ENCODE measurements around the gene SLC1A5. TPM values are rescaled to one million over a fixed set of nuclear protein-coding genes. Genes with fewer than 3 reads are reported as not detected.
A peak's percentile ranks its signal among the peaks of the same experiment; 100 is the strongest.
"Not testable (repeated sequence)": the region's sequence is repeated elsewhere in the genome, so short reads cannot be mapped to it uniquely, and the experiment has no call there.

The SLC1A5 gene
- total RNA-seq, 1 donor from 2014 or later = 24.5 TPM

DNA sequence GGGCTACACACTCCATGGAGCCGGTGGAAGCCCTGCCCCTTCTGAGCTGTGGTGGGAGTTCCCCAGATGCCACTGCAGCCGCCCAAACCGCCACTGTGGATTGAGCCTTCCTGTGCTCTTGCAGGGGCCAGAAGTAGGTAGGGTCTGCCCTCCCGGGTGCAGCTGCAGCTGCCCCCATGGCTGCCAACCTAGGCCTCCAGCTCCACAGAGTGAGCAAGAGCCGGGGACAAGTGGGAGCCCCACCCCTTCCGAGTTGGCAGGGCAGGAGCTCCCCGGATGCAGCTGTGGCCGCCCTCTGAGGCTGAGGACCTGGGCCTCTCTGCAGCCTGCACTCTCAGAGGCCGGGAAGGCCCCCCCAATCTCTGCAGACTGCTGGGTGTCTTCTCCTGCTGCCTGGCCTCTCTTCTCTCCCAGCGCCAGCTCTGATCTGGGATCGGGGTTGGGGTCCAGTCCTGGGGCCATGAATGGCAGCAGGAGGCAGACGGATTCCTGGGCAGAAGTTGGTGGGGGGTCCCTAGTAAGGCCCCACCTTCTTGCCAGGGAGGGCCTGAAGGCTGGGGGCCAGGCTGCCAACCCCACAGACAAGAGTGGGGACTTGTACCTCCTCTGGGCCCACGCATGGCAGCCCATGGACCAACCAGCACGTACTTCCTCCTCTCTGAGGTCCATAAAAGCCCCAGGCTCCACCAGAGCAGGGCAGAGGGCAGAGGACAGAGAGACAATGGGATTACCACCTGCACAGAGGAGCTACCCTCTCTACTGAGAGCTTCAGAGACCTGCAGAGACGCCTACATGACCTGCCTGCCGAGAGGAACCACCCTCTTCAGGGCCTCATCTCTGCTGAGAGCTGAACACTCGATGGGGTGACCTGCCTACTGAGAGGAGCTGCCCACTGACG, 33.4 kb upstream of the SLC1A5 start:
- Histone ChIP-seq H3K4me3 (ENCODE audit: low read length in 3 of 3) (no peak overlapping the region), H3K36me3 (ENCODE audit: control insufficient read depth in 3 of 3, insufficient read depth in 3 of 3, low read length in 3 of 3) (no peaks in the 10 kb centered on the region), H3K27me3 (ENCODE audit: control insufficient read depth in 3 of 3, insufficient read depth in 3 of 3, low read length in 3 of 3) (no peaks in the 10 kb centered on the region), H3K27ac (ENCODE audit: low read depth, low read length) (no peak overlapping the region), H3K4me1 (ENCODE audit: control insufficient read depth in 3 of 3, insufficient read depth in 3 of 3, low read length in 3 of 3) (peaks cover 3 to 8% (median 3%) of the 10 kb centered on the region in 3 donors), H3K9me3 (ENCODE audit: control insufficient read depth in 3 of 3, low read length in 3 of 3) (no peaks in the 10 kb centered on the region), H3K9ac (ENCODE audit: low read depth in 1 of 3, low read length in 3 of 3) (no peak overlapping the region)

DNA sequence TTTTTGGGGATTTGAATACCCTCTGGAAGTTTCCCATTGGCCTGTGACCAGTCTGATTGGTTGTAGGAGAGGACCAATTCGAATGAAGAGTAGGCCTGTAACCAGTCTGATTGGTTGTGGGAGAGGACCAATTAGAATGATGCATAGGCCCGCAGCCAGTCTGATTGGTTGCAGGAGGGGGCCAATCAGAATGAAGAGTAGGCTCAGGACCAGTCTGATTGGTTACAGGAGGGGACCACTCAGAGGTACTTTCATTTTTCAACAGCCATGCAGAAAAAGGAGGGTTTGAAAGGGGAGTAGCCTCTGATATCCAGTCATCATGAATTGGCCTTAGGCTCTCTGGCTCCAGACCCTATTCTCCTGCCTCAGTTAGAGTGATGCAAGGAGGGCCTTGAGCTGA, 30.4 kb upstream of the SLC1A5 start:
- H3K36me3 ChIP-seq (ENCODE audit: control insufficient read depth in 3 of 3, insufficient read depth in 3 of 3, low read length in 3 of 3) = no peaks in the 10 kb centered on the region
- H3K4me1 ChIP-seq (ENCODE audit: control insufficient read depth in 3 of 3, insufficient read depth in 3 of 3, low read length in 3 of 3) = peaks cover 0 to 5% (median 0%) of the 10 kb centered on the region in 3 donors
- H3K27ac ChIP-seq (ENCODE audit: low read depth, low read length) = no peak overlapping the region
- no peak overlapping the region for H3K4me3 ChIP-seq (ENCODE audit: low read length in 3 of 3)
- no peak overlapping the region for H3K9ac ChIP-seq (ENCODE audit: low read depth in 1 of 3, low read length in 3 of 3)
- H3K27me3 ChIP-seq (ENCODE audit: control insufficient read depth in 3 of 3, insufficient read depth in 3 of 3, low read length in 3 of 3) = no peaks in the 10 kb centered on the region
- H3K9me3 ChIP-seq (ENCODE audit: control insufficient read depth in 3 of 3, low read length in 3 of 3) = no peaks in the 10 kb centered on the region

GRCh38 chr19:46815833-46816627, 27.6 kb upstream of the SLC1A5 start:
- Histone ChIP-seq H3K27me3 (ENCODE audit: control insufficient read depth in 3 of 3, insufficient read depth in 3 of 3, low read length in 3 of 3) (no peaks in the 10 kb centered on the region), H3K9ac (ENCODE audit: low read depth in 1 of 3, low read length in 3 of 3) (no peak overlapping the region), H3K36me3 (ENCODE audit: control insufficient read depth in 3 of 3, insufficient read depth in 3 of 3, low read length in 3 of 3) (no peaks in the 10 kb centered on the region), H3K27ac (ENCODE audit: low read depth, low read length) (no peak overlapping the region), H3K4me1 (ENCODE audit: control insufficient read depth in 3 of 3, insufficient read depth in 3 of 3, low read length in 3 of 3) (peaks cover 0 to 2% (median 0%) of the 10 kb centered on the region in 3 donors), H3K9me3 (ENCODE audit: control insufficient read depth in 3 of 3, low read length in 3 of 3) (no peaks in the 10 kb centered on the region), H3K4me3 (ENCODE audit: low read length in 3 of 3) (no peak overlapping the region)

DNA sequence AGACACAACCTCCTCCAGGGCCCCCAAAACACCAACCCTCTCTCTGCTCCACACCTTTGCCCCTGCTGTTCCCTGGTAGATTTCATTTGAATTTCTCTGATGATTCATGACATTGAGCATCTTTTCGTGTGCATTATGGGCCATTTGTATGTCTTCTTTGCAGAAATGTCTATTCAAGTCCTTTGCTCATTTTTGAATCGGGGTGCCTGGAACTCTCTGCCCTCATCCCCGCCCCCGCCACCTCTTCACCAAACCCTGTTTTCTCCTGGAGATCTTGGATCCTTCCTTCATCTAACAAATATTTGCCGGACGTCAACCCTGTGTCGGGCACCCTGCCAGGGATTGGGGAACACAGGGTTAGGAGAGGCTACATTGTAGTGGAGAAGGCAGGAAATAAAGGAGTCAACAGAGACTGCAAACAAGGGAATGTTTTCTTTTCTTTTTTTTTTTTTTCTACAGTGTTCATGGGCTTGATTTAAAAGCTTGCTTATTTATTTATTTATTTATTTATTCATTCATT, 25.5 kb upstream of the SLC1A5 start:
- no peaks in the 10 kb centered on the region for H3K4me1 ChIP-seq (ENCODE audit: control insufficient read depth in 3 of 3, insufficient read depth in 3 of 3, low read length in 3 of 3)
- no peaks in the 10 kb centered on the region for H3K36me3 ChIP-seq (ENCODE audit: control insufficient read depth in 3 of 3, insufficient read depth in 3 of 3, low read length in 3 of 3)
- peak overlapping the region; percentile 19 for H3K27ac ChIP-seq (ENCODE audit: low read depth, low read length)
- no peak overlapping the region for H3K4me3 ChIP-seq (ENCODE audit: low read length in 3 of 3)
- H3K27me3 ChIP-seq (ENCODE audit: control insufficient read depth in 3 of 3, insufficient read depth in 3 of 3, low read length in 3 of 3) = no peaks in the 10 kb centered on the region
- H3K9ac ChIP-seq (ENCODE audit: low read depth in 1 of 3, low read length in 3 of 3) = no peak overlapping the region
- H3K9me3 ChIP-seq (ENCODE audit: control insufficient read depth in 3 of 3, low read length in 3 of 3) = no peaks in the 10 kb centered on the region

GRCh38 chr19:46812977-46813838, 24.8 kb upstream of the SLC1A5 start:
- H3K27ac ChIP-seq (ENCODE audit: low read depth, low read length) = peak overlapping the region; percentile 19

GRCh38 chr19:46809534-46810272, 21.3 kb upstream of the SLC1A5 start:
- H3K4me1 ChIP-seq (ENCODE audit: control insufficient read depth in 3 of 3, insufficient read depth in 3 of 3, low read length in 3 of 3) = no peaks in the 10 kb centered on the region
- no peak overlapping the region for H3K27ac ChIP-seq (ENCODE audit: low read depth, low read length)
- no peak overlapping the region for H3K9ac ChIP-seq (ENCODE audit: low read depth in 1 of 3, low read length in 3 of 3)
- no peaks in the 10 kb centered on the region for H3K36me3 ChIP-seq (ENCODE audit: control insufficient read depth in 3 of 3, insufficient read depth in 3 of 3, low read length in 3 of 3)
- no peaks in the 10 kb centered on the region for H3K27me3 ChIP-seq (ENCODE audit: control insufficient read depth in 3 of 3, insufficient read depth in 3 of 3, low read length in 3 of 3)
- no peak overlapping the region for H3K4me3 ChIP-seq (ENCODE audit: low read length in 3 of 3)
- H3K9me3 ChIP-seq (ENCODE audit: control insufficient read depth in 3 of 3, low read length in 3 of 3) = no peaks in the 10 kb centered on the region

More at GRCh38 chr19:46812977-46813838, 24.8 kb upstream of the SLC1A5 start:
- H3K27me3 ChIP-seq (ENCODE audit: control insufficient read depth in 3 of 3, insufficient read depth in 3 of 3, low read length in 3 of 3) = no peaks in the 10 kb centered on the region
- no peaks in the 10 kb centered on the region for H3K9me3 ChIP-seq (ENCODE audit: control insufficient read depth in 3 of 3, low read length in 3 of 3)
- H3K4me1 ChIP-seq (ENCODE audit: control insufficient read depth in 3 of 3, insufficient read depth in 3 of 3, low read length in 3 of 3) = no peaks in the 10 kb centered on the region
- no peaks in the 10 kb centered on the region for H3K36me3 ChIP-seq (ENCODE audit: control insufficient read depth in 3 of 3, insufficient read depth in 3 of 3, low read length in 3 of 3)
- no peak overlapping the region for H3K4me3 ChIP-seq (ENCODE audit: low read length in 3 of 3)
- H3K9ac ChIP-seq (ENCODE audit: low read depth in 1 of 3, low read length in 3 of 3) = no peak overlapping the region

- Histone ChIP-seq H3K4me3 (ENCODE audit: low read length in 3 of 3) (no peak overlapping the region), H3K9me3 (ENCODE audit: control insufficient read depth in 3 of 3, low read length in 3 of 3) (no peaks in the 10 kb centered on the region), H3K36me3 (ENCODE audit: control insufficient read depth in 3 of 3, insufficient read depth in 3 of 3, low read length in 3 of 3) (no peaks in the 10 kb centered on the region), H3K27me3 (ENCODE audit: control insufficient read depth in 3 of 3, insufficient read depth in 3 of 3, low read length in 3 of 3) (no peaks in the 10 kb centered on the region), H3K9ac (ENCODE audit: low read depth in 1 of 3, low read length in 3 of 3) (no peak overlapping the region), H3K4me1 (ENCODE audit: control insufficient read depth in 3 of 3, insufficient read depth in 3 of 3, low read length in 3 of 3) (no peaks in the 10 kb centered on the region), H3K27ac (ENCODE audit: low read depth, low read length) (no peak overlapping the region)
These were observed 18.3 kb upstream of the SLC1A5 start for GRCh38 chr19:46806656-46807055.

DNA sequence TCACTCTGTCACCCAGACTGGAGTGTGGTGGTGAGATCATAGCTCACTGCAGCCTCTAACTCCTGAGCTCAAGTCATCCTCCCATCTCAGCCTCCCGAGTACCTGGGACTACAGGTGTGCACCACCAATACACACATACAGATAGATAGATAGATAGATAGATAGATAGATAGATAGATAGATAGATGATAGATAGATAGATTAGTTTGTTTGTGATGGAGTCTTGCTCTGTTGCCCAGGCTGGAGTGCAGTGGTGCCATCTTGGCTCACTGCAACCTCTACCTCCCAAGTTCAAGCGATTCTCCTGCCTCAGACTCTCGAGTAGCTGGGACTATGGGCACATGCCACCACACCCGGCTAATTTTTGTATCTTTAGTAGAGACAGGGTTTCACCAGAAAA, 16.0 kb upstream of the SLC1A5 start:
- not testable (repeated sequence) for H3K27me3 ChIP-seq (ENCODE audit: control insufficient read depth in 3 of 3, insufficient read depth in 3 of 3, low read length in 3 of 3); H3K36me3 ChIP-seq (ENCODE audit: control insufficient read depth in 3 of 3, insufficient read depth in 3 of 3, low read length in 3 of 3); H3K27ac ChIP-seq (ENCODE audit: low read depth, low read length); H3K9ac ChIP-seq (ENCODE audit: low read depth in 1 of 3, low read length in 3 of 3); H3K4me1 ChIP-seq (ENCODE audit: control insufficient read depth in 3 of 3, insufficient read depth in 3 of 3, low read length in 3 of 3); H3K9me3 ChIP-seq (ENCODE audit: control insufficient read depth in 3 of 3, low read length in 3 of 3); H3K4me3 ChIP-seq (ENCODE audit: low read length in 3 of 3)

DNA sequence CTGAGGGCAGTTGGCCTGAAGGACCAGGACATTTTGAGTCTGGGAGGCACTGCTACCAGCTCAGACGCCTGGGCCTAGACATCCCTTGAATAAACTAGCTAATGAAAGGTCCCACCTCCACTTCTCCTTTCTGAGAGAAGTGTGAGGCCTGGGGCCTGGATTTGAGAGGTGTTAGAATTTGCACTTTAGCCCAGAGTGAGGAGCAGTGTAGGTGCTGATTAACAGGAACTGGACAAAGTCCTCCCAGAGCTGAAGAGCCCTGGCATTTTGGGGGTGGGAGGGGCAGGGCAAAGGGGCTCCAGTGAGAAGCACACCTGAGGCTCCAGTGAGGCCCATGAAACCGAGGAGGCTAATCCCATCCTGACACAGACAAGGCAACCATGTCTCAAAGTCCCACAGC, 15.2 kb upstream of the SLC1A5 start:
- no peak overlapping the region for H3K27ac ChIP-seq (ENCODE audit: low read depth, low read length)
- H3K4me3 ChIP-seq (ENCODE audit: low read length in 3 of 3) = no peak overlapping the region
- no peaks in the 10 kb centered on the region for H3K36me3 ChIP-seq (ENCODE audit: control insufficient read depth in 3 of 3, insufficient read depth in 3 of 3, low read length in 3 of 3)
- no peaks in the 10 kb centered on the region for H3K27me3 ChIP-seq (ENCODE audit: control insufficient read depth in 3 of 3, insufficient read depth in 3 of 3, low read length in 3 of 3)
- no peaks in the 10 kb centered on the region for H3K4me1 ChIP-seq (ENCODE audit: control insufficient read depth in 3 of 3, insufficient read depth in 3 of 3, low read length in 3 of 3)
- no peak overlapping the region for H3K9ac ChIP-seq (ENCODE audit: low read depth in 1 of 3, low read length in 3 of 3)
- no peaks in the 10 kb centered on the region for H3K9me3 ChIP-seq (ENCODE audit: control insufficient read depth in 3 of 3, low read length in 3 of 3)

Data from skeletal muscle tissue (tissue), 4 donors.